Measurements from ENCODE around the gene RNF133.

The RNF133 gene

DNA sequence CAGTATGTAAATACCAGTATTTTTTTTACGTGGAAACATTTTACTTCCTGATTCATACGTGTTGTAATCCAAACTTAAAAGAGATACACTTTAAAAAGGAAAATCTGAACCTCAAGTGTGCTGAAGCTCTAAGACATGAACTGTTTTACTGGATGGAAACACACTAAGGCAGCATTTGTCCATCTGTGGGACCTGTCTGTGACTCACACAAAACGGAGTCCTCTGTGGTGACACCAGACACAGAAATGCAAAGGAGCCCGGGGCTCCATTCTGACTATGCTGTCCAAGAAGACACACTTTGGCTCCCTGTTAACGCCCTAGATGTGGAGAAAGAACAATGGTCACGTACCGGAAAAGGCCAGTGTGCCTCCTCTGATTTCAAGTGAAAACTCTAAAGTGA lies 23.9 kb downstream of the RNF133 start:
- DNase-seq (ENCODE audit: low read depth in 2 of 2) = peak; percentile 4 to 65
- TF ChIP-seq, protein P1, sequence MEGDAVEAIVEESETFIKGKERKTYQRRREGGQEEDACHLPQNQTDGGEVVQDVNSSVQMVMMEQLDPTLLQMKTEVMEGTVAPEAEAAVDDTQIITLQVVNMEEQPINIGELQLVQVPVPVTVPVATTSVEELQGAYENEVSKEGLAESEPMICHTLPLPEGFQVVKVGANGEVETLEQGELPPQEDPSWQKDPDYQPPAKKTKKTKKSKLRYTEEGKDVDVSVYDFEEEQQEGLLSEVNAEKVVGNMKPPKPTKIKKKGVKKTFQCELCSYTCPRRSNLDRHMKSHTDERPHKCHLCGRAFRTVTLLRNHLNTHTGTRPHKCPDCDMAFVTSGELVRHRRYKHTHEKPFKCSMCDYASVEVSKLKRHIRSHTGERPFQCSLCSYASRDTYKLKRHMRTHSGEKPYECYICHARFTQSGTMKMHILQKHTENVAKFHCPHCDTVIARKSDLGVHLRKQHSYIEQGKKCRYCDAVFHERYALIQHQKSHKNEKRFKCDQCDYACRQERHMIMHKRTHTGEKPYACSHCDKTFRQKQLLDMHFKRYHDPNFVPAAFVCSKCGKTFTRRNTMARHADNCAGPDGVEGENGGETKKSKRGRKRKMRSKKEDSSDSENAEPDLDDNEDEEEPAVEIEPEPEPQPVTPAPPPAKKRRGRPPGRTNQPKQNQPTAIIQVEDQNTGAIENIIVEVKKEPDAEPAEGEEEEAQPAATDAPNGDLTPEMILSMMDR (IDR thresholded peaks at IDR 0.05; ENCODE audit: low read depth, low read length) = no peak

GRCh38 chr7:122674502-122674901 lies 24.4 kb downstream of the RNF133 start:
- peak; percentile 62 to 84 for DNase-seq (ENCODE audit: low read depth in 2 of 2)
- H3K4me3 ChIP-seq (replicated peaks in 1 of 2; ENCODE audit: low read depth in 2 of 2, low read length in 2 of 2) = peak overlapping the region in 1 of 2 donors; percentile 21
- TF ChIP-seq, protein P1 (IDR thresholded peaks at IDR 0.05; ENCODE audit: low read depth, low read length) = no peak

More for the DNA sequence above, 23.9 kb downstream of the RNF133 start:
- peak overlapping the region in 1 of 2 donors; percentile 21 for H3K4me3 ChIP-seq (replicated peaks in 1 of 2; ENCODE audit: low read depth in 2 of 2, low read length in 2 of 2)

- TF ChIP-seq, protein P1 (IDR thresholded peaks at IDR 0.05; ENCODE audit: low read depth, low read length) = no peak
- no peak for DNase-seq (ENCODE audit: low read depth in 2 of 2)
- H3K4me3 ChIP-seq (replicated peaks in 1 of 2; ENCODE audit: low read depth in 2 of 2, low read length in 2 of 2) = peak overlapping the region in 1 of 2 donors; percentile 21
These were observed 25.0 kb downstream of the RNF133 start for GRCh38 chr7:122673951-122674350.

DNA sequence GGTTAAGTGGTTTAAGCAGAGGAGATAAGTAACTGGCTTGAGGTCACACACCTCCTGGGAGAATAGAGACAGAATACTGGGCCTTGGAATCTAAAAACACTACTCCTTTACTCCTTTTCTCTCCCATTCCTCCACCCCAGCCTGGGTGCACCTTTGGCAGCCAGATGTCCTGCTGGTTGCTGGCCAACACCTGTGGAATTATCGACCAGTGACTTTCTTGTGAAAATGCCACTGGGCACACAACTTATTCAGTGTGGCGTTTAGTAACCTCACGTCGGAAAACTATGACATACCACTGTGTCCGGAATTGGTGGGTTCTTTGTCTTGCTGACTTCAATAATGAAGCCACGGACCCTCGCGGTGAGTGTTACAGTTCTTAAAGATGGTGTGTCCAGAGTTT lies 26.4 kb downstream of the RNF133 start:
- no peak overlapping the region for H3K4me3 ChIP-seq (replicated peaks in 1 of 2; ENCODE audit: low read depth in 2 of 2, low read length in 2 of 2)
- TF ChIP-seq, protein P1 (IDR thresholded peaks at IDR 0.05; ENCODE audit: low read depth, low read length) = no peak
- no peak for DNase-seq (ENCODE audit: low read depth in 2 of 2)

DNA sequence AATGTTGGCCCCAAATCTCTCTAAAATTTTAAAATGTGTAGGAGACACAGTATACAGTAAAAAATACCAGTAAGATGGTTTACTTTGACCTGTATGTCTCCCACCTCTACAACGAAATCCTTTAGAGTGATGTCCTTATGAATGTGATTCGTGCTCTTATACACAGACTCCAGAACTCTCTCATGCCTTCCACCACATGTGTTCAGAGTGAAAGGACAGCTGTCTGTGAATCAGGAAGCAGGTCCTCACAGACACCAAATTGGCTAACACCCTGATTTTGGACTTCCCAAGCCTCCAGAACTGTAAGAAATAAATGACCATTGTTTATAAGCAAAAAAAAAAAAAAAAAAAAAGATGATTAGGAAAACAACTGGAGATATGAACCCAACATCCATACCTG lies 35.2 kb downstream of the RNF133 start:
- TF ChIP-seq, protein P1 (IDR thresholded peaks at IDR 0.05; ENCODE audit: low read depth, low read length) = no peak
- no peak for DNase-seq (ENCODE audit: low read depth in 2 of 2)
- H3K4me3 ChIP-seq (replicated peaks in 1 of 2; ENCODE audit: low read depth in 2 of 2, low read length in 2 of 2) = no peak overlapping the region

DNA sequence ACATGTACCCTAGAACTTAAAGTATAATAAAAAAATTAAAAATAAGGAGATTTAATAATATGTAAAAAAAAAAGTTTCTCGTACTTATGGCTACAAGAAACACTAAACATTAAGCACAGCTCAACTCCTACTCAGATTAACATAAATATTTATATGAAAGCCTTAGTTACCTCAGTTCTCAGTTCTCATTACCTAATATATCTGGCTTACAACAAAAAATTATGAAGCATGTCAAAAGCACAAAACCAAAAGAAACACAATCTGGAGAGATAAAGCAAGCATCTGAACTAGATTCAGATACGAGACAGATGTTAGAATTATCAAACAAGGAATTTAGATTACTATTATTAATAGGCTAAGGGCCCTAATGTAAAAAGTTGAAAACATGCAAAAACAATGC lies 40.1 kb downstream of the RNF133 start:
- H3K4me3 ChIP-seq (replicated peaks in 1 of 2; ENCODE audit: low read depth in 2 of 2, low read length in 2 of 2) = no peak overlapping the region
- no peak for DNase-seq (ENCODE audit: low read depth in 2 of 2)
- TF ChIP-seq, protein P1 (IDR thresholded peaks at IDR 0.05; ENCODE audit: low read depth, low read length) = no peak

- TF ChIP-seq, protein P1 (IDR thresholded peaks at IDR 0.05; ENCODE audit: low read depth, low read length) = no peak
- DNase-seq (ENCODE audit: low read depth in 2 of 2) = no peak
These were observed 45.2 kb downstream of the RNF133 start for GRCh38 chr7:122653685-122654084.

More at GRCh38 chr7:122653685-122654084, 45.2 kb downstream of the RNF133 start:
- no peak overlapping the region for H3K4me3 ChIP-seq (replicated peaks in 1 of 2; ENCODE audit: low read depth in 2 of 2, low read length in 2 of 2)
